Astrocyte (in vitro differentiated cells and primary cell): ENCODE results near the gene MYL6B. TPM values are rescaled to one million over a fixed set of nuclear protein-coding genes. Genes with fewer than 3 reads are reported as not detected.

ENCODE experiments used
- DNase-seq: peaks from one replicate; pipeline ENCODE4 v3.0.0-alpha.2; 2010; ENCODE audit warnings: low read depth
- FAIRE-seq: peaks from 2 replicates; lab custom pipeline; 2011; peaks lifted over from hg19 to GRCh38; lab: Jason Lieb, UNC
- H2AFZ ChIP-seq: 2 replicates; pipeline ENCODE4 v1.6.0; 2012; ENCODE audit warnings: low read depth, low read length, inconsistent platforms
- H3K27ac ChIP-seq: 2 replicates; pipeline ENCODE4 v1.5.1; 2011; ENCODE audit warnings: low read depth, low read length, inconsistent platforms
- H3K27me3 ChIP-seq: 2 replicates; pipeline ENCODE4 v1.6.0; 2011; ENCODE audit warnings: low read length, inconsistent platforms; ENCODE audit not compliant: insufficient read depth
- H3K36me3 ChIP-seq: 2 replicates; pipeline ENCODE4 v1.5.1; 2011; ENCODE audit warnings: low read length, inconsistent platforms; ENCODE audit not compliant: insufficient read depth
- H3K4me1 ChIP-seq: 2 replicates; pipeline ENCODE4 v1.5.1; 2011; ENCODE audit warnings: low read length, inconsistent platforms; ENCODE audit not compliant: insufficient read depth
- H3K4me2 ChIP-seq: 2 replicates; pipeline ENCODE4 v1.6.0; 2012; ENCODE audit warnings: low read length, inconsistent platforms
- H3K4me3 ChIP-seq: 2 replicates; pipeline ENCODE4 v1.5.1; 2011; ENCODE audit warnings: low read depth, mild to moderate bottlenecking, low read length, inconsistent platforms; ENCODE audit not compliant: insufficient read depth
- H3K79me2 ChIP-seq: 2 replicates; pipeline ENCODE4 v1.6.0; 2012; ENCODE audit warnings: mild to moderate bottlenecking, low read length, inconsistent platforms; ENCODE audit not compliant: insufficient read depth
- H3K9ac ChIP-seq: 2 replicates; pipeline ENCODE4 v1.6.0; 2012; ENCODE audit warnings: mild to moderate bottlenecking, low read length, inconsistent platforms
- H3K9me3 ChIP-seq: 2 replicates; pipeline ENCODE4 v1.5.1; 2012; ENCODE audit warnings: low read depth, mild to moderate bottlenecking, low read length, inconsistent platforms; ENCODE audit not compliant: insufficient read depth
- H4K20me1 ChIP-seq: 2 replicates; pipeline ENCODE4 v1.6.0; 2012; ENCODE audit warnings: low read length, inconsistent platforms; ENCODE audit not compliant: insufficient read depth
- H3K27ac Mint-ChIP-seq: one replicate; pipeline ENCODE4 v1.8.0; 2021; ENCODE audit warnings: mild to moderate bottlenecking, mixed read lengths; ENCODE audit not compliant: unreplicated experiment
- H3K27me3 Mint-ChIP-seq: one replicate; pipeline ENCODE4 v1.8.0; 2021; ENCODE audit warnings: low read depth, mixed read lengths; ENCODE audit not compliant: unreplicated experiment
- H3K36me3 Mint-ChIP-seq: one replicate; pipeline ENCODE4 v1.8.0; 2021; ENCODE audit warnings: low read depth, mixed read lengths; ENCODE audit not compliant: unreplicated experiment
- H3K4me1 Mint-ChIP-seq: one replicate; pipeline ENCODE4 v1.8.0; 2021; ENCODE audit warnings: low read depth, mixed read lengths; ENCODE audit not compliant: unreplicated experiment
- H3K4me3 Mint-ChIP-seq: one replicate; pipeline ENCODE4 v1.8.0; 2021; ENCODE audit warnings: mild to moderate bottlenecking, moderate library complexity, mixed read lengths; ENCODE audit not compliant: unreplicated experiment
- H3K9me3 Mint-ChIP-seq: one replicate; pipeline ENCODE4 v1.8.0; 2021; ENCODE audit warnings: mild to moderate bottlenecking, mixed read lengths; ENCODE audit not compliant: unreplicated experiment
- CTCF ChIP-seq: IDR thresholded peaks from 2 replicates; pipeline ENCODE4 v1.5.1; 2011; ENCODE audit warnings: low read depth, mild to moderate bottlenecking, inconsistent platforms, low read length, moderate library complexity; ENCODE audit not compliant: insufficient read depth
- EZH2 ChIP-seq: IDR thresholded peaks from 2 replicates; pipeline ENCODE4 v1.6.1; 2012; ENCODE audit warnings: mild to moderate bottlenecking, low read length, inconsistent platforms; ENCODE audit not compliant: insufficient read depth
- total RNA-seq: library from RNA; stranded (reverse); gene quantifications from 2 replicates; pipeline ENCODE4 v1.2.1, GENCODE V29; 2021

Gene MYL6B
- total RNA-seq, 1 donor from 2014 or later: 118 TPM

- H3K79me2 ChIP-seq: peaks cover 30% of the 10 kb centered on the region
- H3K27ac ChIP-seq: no peak overlapping the region
- no peak for TF ChIP-seq EZH2
- no peak for DNase-seq
- H3K36me3 Mint-ChIP-seq: peaks cover 3% of the 10 kb centered on the region
- peak overlapping the region; percentile 91 for H3K4me3 Mint-ChIP-seq
- H2AFZ ChIP-seq: peak overlapping the region; percentile 49
- peaks cover 13% of the 10 kb centered on the region for H3K4me1 ChIP-seq
- peaks cover 27% of the 10 kb centered on the region for H4K20me1 ChIP-seq
- peak overlapping the region; percentile 67 for H3K27ac Mint-ChIP-seq
- H3K9ac ChIP-seq: peak overlapping the region; percentile 85
- H3K27me3 ChIP-seq: no peaks in the 10 kb centered on the region
- H3K4me2 ChIP-seq: peak overlapping the region; percentile 85
- H3K4me3 ChIP-seq: peak overlapping the region; percentile 75
- H3K4me1 Mint-ChIP-seq: peaks cover 6% of the 10 kb centered on the region
- H3K36me3 ChIP-seq: peaks cover 25% of the 10 kb centered on the region
- FAIRE-seq: no peak
- no peaks in the 10 kb centered on the region for H3K9me3 Mint-ChIP-seq
- no peaks in the 10 kb centered on the region for H3K27me3 Mint-ChIP-seq
- no peaks in the 10 kb centered on the region for H3K9me3 ChIP-seq
Measured at GRCh38 chr12:56188131-56188777, 35.9 kb downstream of the MYL6B start.

- Histone ChIP-seq H3K27ac (no peak overlapping the region), H3K36me3 (peaks cover 20% of the 10 kb centered on the region), H3K27me3 (no peaks in the 10 kb centered on the region), H2AFZ (peak overlapping the region; percentile 49), H4K20me1 (peaks cover 24% of the 10 kb centered on the region), H3K4me2 (peak overlapping the region; percentile 85), H3K9ac (peak overlapping the region; percentile 85), H3K79me2 (peaks cover 30% of the 10 kb centered on the region), H3K9me3 (no peaks in the 10 kb centered on the region), H3K4me1 (peaks cover 13% of the 10 kb centered on the region), H3K4me3 (peak overlapping the region; percentile 75)
- no peak for DNase-seq
- TF ChIP-seq EZH2 (no peak), CTCF (no peak)
- Mint-ChIP-seq H3K4me3 (peak overlapping the region; percentile 91), H3K4me1 (peaks cover 6% of the 10 kb centered on the region), H3K9me3 (no peaks in the 10 kb centered on the region), H3K27me3 (no peaks in the 10 kb centered on the region), H3K27ac (peak overlapping the region; percentile 67), H3K36me3 (peaks cover 3% of the 10 kb centered on the region)
- no peak for FAIRE-seq
Measured at GRCh38 chr12:56188778-56189098, 36.4 kb downstream of the MYL6B start.

- H3K9me3 Mint-ChIP-seq: no peaks in the 10 kb centered on the region
- peaks cover 3% of the 10 kb centered on the region for H3K36me3 Mint-ChIP-seq
- peak within 1 kb of the TSS; percentile 100 for H2AFZ ChIP-seq
- no peaks in the 10 kb centered on the region for H3K27me3 ChIP-seq
- H3K79me2 ChIP-seq: peaks cover 30% of the 10 kb centered on the region
- peak within 1 kb of the TSS; percentile 100 for H3K4me2 ChIP-seq
- H3K27ac ChIP-seq: peak within 1 kb of the TSS; percentile 66
- no peak for FAIRE-seq
- H3K27ac Mint-ChIP-seq: peak within 1 kb of the TSS; percentile 93
- peaks cover 14% of the 10 kb centered on the region for H3K36me3 ChIP-seq
- H3K4me1 Mint-ChIP-seq: peaks cover 6% of the 10 kb centered on the region
- peak within 1 kb of the TSS; percentile 92 for H3K9ac ChIP-seq
- peak within 1 kb of the TSS; percentile 99 for H3K4me3 ChIP-seq
- peaks cover 13% of the 10 kb centered on the region for H3K4me1 ChIP-seq
- DNase-seq: peak; percentile 61
- H4K20me1 ChIP-seq: peaks cover 23% of the 10 kb centered on the region
- peak within 1 kb of the TSS; percentile 96 for H3K4me3 Mint-ChIP-seq
- no peaks in the 10 kb centered on the region for H3K9me3 ChIP-seq
- H3K27me3 Mint-ChIP-seq: no peaks in the 10 kb centered on the region
- peak; percentile 47 for TF ChIP-seq CTCF
- TF ChIP-seq EZH2: no peak
Measured at GRCh38 chr12:56189099-56189917, 36.9 kb downstream of the MYL6B start, which contains the start of gene SMARCC2. Gene SMARCC2, minus strand, starts transcription at chr12:56189483. Its CDS starts 22 bp downstream, at chr12:56189461.
